Stimulated activated CD8-positive, alpha-beta memory T cell treated with anti-CD3 and anti-CD28 coated beads, Interleukin-15, amount 100 ng/mL, for 24 hours (primary cell): ENCODE measurements around the gene SLC25A6.
"Not testable (repeated sequence)": the region's sequence is repeated elsewhere in the genome, so short reads cannot be mapped to it uniquely, and the experiment has no call there.

ENCODE experiments used
- DNase-seq: peaks from one replicate; pipeline ENCODE4 v3.0.0-alpha.2; 2020; ENCODE audit warnings: low read depth

Gene SLC25A6

DNA sequence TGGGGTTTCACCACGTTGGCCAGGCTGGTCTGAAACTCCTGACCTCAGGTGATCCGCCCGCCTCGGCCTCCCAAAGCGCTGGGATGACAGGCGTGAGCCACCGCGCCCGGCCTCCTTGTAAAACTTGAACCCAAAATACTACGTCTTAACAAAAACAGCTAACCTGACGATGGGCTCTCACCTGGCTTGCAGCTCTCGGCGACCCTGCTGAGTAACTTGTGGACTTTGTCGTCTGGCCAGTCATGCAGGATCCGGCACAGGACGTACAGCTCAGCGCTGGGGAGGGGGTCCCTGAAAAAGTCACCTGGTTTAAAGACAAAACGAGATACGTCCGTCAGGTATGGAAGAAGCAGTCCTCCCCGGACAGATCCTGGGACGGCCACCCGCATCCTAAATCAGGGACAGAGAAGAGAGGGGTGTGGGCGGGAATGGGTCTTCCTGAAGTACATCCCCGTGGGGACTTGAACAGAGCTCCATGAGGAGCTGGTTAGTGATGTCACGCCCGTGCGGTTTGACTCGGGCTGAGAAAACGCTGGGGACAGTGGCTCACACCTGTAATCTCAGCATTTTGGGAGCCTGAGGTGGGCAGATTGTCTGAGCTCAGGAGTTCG is 20.7 kb upstream of the SLC25A6 start:
- DNase-seq = no peak

DNA sequence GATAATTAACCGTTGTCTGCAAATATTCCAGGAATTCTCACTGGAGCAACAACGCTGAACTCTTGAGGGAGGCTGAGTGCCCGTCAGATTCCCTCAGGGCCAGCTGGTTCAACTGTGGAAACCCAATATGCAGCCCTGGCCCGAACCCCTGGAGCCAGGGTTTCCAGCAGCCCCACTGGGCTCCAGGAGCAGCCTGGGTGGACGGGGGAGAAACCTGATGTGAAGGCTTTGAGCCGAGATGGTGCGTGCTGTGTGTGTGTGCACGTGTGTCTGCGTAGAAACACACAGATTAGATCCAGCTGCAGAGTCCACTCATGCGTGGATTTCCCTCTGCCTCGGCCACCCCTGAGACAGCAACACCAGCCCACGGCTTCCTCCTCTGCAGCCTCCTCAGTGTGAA is 19.4 kb upstream of the SLC25A6 start:
- DNase-seq = no peak

DNA sequence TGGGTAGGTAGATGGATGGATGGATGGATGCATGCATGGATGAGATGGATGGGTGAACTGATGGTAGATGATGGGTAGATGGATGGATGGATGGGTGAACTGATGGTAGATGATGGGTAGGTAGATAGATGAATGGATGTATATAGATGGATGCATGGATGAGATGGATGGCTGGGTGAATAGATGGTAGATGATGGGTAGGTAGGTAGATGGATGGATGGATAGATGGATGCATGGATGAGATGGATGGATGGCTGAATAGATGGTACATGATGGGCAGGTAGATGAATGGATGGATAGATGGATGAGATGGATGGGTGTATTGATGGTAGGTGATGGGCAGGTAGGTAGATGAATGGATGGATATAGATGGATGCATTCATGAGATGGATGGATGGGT is 15.1 kb upstream of the SLC25A6 start:
- DNase-seq = no peak

DNA sequence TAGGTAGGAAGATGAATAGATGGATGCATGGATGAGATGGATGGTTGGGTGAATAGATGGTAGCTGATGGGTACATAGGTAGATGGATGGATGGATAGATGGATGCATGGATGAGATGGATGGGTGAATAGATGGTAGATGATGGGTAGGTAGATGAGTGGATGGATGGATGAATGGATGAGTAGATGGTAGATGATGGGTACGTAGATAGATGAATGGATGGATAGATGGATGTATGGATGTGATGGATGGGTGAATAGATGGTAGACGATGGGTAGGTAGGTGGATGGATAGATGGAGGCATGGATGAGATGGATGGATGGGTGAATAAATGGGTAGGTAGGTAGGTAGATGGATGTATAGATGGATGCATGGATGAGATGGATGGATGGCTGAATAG is 13.9 kb upstream of the SLC25A6 start:
- not testable (repeated sequence) for DNase-seq

DNA sequence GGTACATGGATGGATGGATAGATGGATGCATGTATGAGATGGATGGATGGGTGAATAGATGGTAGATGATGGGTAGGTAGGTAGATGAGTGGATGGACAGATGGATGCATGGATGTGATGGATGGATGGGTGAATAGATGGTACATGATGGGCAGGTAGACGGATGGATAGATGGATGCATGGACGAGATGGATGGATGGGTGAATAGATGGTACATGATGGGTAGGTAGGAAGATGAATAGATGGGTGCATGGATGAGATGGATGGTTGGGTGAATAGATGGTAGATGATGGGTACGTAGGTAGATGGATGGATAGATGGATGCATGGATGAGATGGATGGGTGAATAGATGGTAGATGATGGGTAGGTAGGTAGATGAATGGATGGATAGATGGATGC is 12.0 kb upstream of the SLC25A6 start:
- DNase-seq = not testable (repeated sequence)

DNA sequence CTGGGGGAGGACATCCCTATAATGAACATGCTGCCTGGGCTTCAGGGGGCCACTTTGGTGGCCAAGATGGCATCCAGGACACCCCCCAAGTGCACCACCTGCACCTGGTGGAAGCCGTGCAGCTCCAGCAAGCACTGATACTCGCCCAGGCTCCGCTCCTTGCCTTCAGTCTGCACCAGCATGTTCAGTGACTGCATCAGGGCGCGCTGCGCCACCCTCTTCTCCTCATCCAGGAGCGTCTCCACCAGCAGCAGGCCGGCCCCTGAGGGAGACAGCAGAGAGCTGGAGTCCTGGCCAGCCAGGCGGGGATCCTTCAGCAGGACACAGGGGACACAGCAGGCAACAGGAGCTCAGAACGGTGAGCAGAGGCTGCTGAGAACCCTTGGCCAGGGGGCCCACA is 11.3 kb upstream of the SLC25A6 start:
- DNase-seq = no peak

DNA sequence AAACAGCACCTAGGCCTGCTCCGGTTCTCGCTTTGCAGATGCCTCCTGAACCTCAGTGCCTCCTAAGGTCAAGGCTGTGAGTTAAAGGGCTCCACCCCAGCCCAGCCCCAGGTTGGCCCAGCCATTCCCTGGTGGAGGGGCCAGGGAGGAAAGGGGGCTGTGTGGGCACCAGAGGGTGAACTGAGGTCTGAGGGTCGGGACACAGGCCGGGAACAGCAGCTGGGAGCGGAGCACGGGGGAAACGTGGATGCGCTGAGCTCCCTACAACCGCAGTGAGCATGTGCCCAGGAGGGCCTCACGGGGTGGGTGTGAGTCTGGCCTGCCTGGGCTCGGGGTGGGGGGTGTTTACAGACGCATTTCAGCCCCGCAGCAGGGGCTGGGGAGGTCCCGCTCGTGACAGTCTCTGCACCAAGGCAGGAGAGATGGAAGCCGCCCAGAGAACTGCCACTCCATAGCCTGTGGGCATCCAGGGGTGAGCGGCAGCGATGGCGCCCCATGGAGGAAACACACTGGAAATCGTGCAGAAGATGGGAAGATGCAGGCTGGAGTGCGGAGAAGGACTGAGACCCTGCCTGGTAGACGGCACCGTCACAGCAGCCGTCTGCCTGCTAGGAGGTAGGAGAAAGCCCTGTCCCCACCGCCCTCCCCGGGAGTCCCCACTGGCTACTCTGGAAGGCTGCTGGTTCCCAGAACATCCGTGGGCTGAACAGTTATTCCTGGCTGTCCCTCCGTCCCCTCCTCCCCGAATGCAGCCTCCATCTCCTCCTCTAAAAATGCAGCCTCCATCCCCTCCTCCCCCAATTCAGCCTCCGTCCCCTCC is 9.9 kb upstream of the SLC25A6 start:
- DNase-seq = no peak

DNA sequence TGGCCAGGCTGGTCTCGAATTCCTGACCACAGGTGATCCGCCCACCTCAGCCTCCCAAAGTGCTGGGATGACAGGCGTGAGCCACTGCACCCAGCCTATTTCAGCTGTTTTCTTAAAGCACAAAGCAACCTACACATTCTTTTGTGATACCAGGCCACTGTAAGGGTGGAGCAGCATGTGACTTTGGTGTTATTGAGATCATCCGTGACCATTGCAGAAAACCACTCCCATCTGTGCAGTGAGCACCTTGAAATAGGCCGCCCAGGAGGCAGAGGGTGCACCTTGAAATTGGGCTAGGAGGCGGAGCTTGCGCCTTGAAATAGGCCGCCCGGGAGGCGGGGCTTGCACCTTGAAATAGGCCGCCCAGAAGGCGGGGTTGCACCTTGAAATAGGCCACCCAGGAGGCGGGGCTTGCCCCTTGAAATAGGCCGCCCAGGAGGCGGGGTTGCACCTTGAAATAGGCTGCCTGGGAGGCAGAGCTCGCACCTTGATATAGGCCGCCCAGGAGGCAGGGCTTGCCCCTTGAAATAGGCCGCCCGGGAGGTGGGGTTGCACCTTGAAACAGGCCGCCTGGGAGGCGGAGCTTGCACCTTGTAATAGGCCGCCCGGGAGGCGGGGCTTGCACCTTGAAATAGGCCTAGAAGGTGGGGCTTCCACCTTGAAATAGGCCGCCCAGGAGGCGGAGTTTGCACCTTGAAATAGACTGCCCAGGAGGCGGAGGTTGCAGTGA is 9.0 kb upstream of the SLC25A6 start:
- no peak for DNase-seq

DNA sequence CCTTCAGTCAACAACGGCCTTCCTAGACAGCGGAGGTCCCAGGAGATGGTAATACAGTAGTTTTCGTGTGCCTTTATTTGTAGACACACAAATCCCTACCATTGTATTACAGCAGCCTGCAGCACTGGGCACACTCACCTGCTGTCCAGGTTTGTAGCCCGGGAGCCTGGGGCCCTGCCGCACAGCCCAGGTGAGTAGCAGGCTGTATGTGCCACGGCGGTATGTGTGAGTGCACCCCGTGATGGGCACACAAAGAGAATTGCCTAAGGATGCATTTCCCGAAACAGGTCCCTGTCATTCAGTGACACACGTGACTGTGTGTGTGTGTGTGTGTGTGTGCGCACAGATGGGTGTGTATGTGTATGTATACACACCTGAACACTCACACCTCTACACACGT is 8.1 kb upstream of the SLC25A6 start:
- DNase-seq = no peak

DNA sequence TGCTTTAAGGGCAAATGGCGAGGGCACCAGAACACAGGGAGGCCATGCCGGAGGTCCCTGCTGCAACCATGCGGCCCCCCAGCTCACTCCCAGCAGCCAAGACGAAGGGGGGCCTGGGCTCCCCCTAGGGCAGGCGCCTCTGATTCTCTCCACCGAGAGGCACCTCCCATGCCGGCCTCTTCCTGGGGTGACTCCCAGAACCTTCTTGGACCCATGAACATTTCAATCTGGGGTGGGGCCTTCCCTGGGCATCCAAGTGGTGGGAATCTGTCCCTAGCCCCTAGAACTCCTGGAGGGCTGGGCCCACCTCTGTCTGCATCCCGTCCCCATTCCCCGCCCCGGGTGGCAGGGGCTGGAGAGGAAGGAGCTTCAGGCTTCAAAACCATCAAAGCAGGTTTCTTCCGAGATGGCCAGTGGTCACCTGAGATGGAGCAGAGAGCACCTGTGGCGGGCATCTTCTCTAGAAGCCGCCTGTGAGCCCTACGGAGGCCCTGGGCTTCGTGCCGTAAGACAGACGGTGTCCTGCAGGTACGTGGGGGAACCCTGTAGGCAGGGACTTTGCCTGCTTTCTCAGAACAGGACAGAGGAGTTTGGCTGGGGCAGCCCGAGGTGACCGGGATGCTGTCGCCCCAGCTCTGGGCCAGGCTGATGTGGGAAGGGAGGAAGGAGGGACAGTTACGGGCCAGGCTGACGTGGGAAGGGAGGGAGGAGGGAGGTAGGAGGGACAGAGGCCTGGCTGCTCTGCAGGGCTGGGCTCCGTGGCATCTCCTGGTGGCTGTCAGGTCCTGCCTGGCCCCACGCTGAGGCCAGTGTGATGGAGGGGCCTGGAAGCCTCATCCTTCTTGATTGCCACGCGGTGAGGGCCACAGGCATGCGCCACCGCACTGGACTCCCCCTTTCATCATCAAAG is 6.8 kb upstream of the SLC25A6 start:
- DNase-seq = no peak

DNA sequence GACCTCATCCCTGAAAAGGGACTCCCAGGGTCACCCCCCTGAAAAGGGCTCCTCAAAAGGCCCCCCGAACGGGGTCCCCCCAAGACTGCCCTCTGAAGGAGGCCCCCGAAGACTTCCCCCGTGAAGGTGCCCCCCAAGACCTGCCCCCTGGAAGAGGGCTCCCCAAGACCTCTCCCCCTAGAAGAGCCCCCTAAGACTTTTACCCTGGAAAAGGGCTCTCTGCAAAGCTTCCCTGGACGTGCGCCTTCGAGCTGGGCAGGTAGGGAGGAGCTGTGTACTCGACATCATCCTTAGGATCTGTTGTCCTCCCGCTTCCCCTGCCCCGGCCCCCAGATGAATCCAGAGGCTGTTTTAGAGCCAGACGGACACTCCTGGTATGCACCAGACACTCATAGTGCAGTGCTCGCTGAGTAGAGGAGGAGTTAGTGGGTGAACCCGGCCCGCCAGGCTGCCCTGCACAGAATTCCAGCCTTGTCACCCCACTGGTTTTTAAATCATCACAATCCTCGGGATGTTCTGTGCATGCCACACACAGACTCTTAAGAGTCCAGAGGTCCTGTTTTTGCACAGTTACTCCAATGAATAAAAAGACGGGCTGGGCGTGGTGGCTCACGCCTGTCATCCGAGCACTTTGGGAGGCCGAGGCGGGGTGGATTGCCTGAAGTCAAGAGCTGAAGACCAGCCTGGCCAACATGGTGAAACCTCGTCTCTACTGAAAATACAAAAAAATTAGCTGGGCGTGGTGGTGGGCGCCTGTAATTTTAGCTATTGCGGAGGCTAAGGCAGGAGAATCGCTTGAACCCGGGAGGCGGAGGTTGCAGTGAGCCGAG is 5.7 kb upstream of the SLC25A6 start:
- DNase-seq = no peak

DNA sequence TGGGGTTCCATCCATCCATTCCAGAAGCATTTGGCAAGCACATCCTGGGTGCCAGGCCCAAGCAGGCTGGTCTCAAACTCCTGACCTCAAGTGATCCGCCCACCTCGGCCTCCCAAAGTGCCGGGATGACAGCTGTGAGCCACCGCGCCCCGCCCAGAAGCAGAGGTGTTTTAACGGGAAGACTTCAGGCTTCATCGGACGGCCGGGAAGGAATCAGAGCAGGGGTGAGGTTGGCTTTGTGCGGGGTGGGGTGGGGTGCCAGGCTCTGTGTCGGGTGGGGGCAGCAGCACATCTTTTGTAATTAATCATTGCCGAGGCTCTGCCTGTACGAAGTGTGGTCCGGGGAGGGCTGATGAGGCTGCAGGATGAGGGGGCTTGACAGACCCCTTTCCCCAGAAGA is 5.1 kb upstream of the SLC25A6 start:
- DNase-seq = no peak

DNA sequence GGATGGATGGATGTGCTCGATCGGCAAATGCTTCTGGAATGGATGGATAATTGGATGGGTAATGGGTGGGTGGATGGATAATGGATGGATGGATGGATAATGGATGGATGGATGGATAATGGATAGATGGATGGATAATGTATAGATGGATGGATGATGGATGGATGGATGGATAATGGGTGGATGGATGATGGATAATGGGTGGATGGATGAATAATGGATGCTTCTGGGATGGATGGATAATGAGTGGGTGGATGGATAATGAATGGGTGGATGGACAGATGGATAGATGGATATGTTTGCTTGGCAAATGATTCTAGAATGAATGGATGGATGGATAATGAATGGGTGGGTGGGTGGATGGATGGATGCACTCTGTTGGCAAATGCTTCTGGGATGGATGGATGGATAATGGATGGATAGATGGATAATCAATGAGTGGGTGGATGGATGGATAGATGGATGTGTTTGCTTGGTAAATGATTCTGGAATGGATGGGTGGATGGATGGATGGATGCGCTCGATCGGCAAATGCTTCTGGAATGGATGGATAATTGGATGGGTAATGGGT is 3.8 kb upstream of the SLC25A6 start:
- no peak for DNase-seq

DNA sequence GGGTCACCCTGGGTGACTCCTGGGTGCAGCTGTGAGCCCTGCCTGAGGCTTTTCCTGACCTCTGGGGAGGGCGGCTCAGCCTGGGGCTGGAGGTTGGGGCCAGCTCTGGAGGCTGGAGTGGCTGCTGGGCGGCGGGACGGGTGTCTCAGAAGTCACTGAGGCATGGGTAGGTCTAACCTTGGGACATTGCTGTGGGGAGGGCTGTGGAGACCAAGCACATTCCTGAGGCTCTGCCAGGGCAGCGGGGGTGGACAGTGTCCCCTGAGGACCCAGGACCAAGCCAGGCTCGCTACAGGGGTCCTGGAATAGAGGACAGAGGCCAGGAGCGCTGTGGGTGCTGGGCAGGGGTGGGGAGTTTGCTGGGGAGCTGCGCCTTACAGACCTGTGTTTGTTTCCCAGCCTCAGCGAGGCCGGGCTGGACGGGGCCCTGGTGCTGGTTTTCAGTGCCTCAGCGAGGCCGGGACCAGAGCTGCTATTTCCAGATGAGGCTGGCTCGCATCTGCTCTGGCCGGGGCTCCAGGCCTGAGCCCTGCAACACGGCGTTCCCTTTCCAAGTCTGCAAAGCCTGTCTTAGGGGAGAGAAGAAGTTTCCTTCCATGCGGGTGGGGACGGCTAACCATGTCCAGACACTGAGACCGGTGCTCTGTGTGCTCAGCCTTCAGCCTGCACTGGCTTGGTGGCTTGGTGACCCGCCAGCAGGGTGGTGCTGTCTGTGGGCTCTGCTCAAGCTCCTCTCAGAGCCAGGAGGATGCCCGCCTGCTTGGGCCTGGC is 3.0 kb upstream of the SLC25A6 start:
- no peak for DNase-seq

DNA sequence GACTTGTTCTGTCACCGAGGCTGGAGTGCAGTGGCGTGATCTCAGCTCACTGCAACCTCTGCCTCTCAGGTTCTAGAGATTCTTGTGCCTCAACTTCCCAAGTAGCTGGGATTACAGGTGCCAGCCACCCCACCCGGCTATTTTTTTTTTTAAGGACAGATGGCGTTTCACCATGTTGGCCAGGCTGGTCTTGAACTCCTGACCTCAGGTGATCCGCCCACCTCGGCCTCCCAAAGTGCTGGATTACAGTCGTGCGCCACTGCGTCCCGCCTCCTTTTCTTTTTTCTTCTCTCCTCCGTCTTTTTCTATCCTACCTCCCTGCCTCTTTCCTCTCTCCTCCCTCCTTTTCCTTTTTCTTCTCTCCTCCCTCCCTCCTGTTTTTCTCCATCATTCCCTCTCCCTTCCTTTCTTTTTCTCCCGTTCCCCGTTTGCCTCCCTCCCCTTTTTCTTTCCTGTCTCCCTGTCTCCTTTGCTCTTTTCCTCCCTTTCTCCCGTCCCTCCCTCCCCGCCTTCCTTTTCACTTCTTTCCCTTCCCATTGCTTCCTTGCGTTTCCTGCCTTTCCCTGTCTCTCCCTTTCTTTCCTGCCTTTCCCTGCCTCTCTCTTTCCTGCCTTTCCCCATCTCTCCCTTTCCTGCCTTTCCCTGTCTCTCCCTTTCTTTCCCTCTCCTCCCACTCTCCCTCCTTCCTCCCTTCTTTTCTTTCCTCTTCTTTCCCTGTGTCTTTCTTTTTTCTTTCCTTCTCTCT is 2.1 kb upstream of the SLC25A6 start:
- no peak for DNase-seq

DNA sequence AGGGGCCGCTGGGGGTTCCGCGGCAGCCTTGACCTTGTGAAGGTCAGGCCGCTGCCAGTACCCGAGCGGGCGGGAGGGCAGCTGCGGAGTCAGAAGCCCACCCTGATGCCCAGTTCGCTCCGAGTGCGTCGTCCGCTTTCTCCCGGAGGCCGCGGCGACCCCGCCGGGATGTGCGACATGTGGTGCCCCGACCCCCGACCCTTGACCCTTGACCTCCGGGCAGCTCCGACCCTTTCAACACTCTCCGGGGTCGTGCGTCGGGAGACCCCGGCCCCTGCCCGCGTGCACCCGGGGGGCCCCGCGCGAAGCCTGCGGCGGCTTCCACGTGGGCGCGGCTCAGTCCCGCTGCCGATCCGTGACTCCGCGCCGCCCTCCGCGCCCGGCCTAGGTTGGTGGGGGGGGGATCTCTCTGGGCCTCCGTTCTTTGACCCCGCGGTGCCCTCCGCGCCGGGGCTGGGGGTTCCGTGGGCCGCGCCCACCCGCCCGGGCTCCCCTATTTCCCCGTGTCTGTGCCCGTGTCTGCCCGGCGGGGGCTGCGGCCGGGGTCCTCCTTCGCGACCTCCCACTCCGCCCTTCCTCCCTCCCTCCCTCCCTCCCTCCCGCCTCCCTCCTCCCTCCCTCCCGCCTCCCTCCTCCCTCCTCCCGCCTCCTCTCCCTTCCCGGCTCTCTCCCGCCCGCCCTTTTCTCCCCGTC is 609 bp upstream of the SLC25A6 start:
- peak; percentile 29 for DNase-seq

DNA sequence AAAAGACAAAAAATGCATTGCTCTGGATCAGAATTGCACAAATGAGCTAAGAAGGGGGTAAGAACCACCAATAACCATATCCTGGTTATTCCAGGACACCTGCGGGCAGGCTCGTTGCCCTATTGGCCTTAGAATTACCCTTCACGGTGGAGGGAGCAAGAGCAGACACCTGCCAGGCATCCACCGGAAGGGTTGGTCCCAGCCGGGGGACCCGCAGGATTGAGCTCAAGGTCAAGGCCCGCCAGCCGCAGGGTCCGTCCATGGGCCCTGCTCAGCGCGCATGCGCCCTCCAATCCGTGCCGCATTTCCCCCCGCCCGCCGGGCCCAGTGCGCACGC is 575 bp downstream of the SLC25A6 start:
- no peak for DNase-seq

DNA sequence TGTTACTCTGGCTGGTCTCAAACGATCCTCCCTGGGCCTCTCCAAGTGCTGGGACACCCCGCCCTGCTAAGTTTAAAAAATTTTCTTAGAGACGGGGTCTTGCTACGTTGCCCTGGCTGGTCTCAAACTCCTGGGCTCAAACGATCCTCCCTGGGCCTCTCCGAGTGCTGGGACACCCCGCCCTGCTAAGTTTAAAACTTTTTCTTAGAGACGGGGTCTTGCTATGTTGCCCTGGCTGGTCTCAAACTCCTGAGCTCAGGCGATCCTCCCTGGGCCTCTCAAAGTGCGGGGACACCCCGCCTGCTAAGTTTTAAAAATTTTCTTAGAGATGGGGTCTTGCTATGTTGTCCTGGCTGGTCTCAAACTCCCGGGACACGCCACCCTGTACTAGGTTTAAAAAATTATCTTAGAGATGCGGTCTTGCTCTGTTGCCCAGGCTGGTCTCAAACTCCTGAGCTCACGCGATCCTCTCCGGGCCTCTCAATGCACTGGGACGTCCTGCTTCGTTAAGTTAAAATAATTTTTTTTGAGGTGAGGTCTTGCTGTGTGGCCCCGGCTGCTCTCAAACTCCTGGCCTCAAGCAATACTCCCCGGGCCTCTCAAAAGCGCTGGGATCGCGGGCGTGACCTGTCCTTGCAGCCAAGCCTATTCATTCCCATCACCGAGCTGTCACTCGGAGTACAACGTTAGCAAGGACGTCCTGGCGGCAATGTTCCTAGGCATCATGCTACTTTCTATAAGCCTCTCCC is 1.1 kb downstream of the SLC25A6 start:
- DNase-seq = no peak
